ENCODE data around the gene KCNQ4. TPM values are rescaled to one million over a fixed set of nuclear protein-coding genes. Genes with fewer than 3 reads are reported as not detected.

The KCNQ4 gene
- total RNA-seq, 5 donors from 2014 or later (not counting 1 experiment from before 2014, with no cell fraction given), result 0.10 to 0.35 (median 0.26) TPM

DNA sequence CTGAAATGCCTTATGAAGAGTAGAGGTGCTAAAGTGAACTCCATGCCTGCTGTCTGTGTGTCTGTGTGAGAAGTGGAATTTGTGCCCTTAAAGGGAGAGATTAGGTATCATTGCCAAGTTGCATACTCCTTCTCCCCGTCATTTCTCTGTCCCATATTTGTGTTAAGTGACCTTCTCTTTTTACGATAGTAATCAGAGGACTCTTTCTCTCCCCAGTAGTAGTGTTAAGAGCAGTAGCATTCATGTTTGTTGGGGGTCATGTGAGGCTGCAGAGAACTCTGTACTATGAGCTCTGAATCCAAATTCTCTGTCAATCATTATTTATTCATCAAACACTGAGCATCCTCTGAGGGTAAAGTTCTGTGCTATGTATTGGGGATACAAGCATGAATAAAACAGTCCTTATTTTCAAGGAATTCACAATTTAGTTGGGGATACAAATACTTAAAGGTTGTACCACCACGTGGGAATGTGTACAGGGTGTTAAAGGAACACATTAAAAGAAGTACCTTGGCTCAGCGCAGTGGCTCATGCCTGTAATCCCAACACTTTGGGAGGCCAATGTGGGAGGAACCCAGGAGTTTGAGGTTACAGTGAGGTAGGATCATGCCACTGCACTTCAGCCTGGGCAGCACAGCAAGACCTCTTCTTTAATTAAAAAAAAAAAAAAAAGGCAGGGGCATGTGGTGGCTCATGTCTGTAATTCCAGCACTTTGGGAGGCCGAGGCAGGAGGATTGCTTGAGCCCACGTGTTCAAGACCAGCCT, 24.8 kb upstream of the KCNQ4 start:
- H3K27ac Mint-ChIP-seq, result no peak overlapping the region
- Histone ChIP-seq H3K4me1 (ENCODE audit: control insufficient read depth in 1 of 2, extremely low read depth in 1 of 2, insufficient read depth in 2 of 2, low read length in 2 of 2) (peaks cover 9 to 10% of the 10 kb centered on the region in 2 experiments), H3K27ac (ENCODE audit: low read length) (no peak overlapping the region), H3K36me3 (ENCODE audit: control insufficient read depth in 2 of 2, extremely low read depth in 1 of 2, insufficient read depth in 1 of 2, low read length in 1 of 2) (peaks cover 2 to 89% of the 10 kb centered on the region in 2 donors), H3K9me3 (no peaks in the 10 kb centered on the region), H3K4me3 (ENCODE audit: control insufficient read depth in 1 of 2, extremely low read depth in 1 of 2, low read length in 1 of 2) (no peak overlapping the region), H3K27me3 (replicated peaks in 1 of 2; ENCODE audit: control insufficient read depth in 2 of 2, extremely low read depth in 1 of 2, insufficient read depth in 2 of 2, low read length in 1 of 2) (no peaks in the 10 kb centered on the region)
- H3K27me3 Mint-ChIP-seq, result no peaks in the 10 kb centered on the region
- no peak overlapping the region for H3K4me3 Mint-ChIP-seq
- POLR2A ChIA-PET, result no interaction called here
- ATAC-seq (replicated peaks in 1 of 4), result no peak
- H3K9me3 Mint-ChIP-seq, result no peaks in the 10 kb centered on the region
- 100% methylated on average over 3 of the region's 6 CpGs for WGBS (ENCODE audit: insufficient coverage)
- H3K36me3 Mint-ChIP-seq, result peaks cover 54% of the 10 kb centered on the region
- no peak for DNase-seq
- peaks cover 16 to 34% (median 26%) of the 10 kb centered on the region in 3 donors for H3K4me1 Mint-ChIP-seq
- CTCF ChIA-PET, result interaction anchor here in 1 of 2 donors (1.2 kb wide), 1 partner anchor 13 kb away, joined by 3 read pairs; no protein-coding TSS in a partner anchor

DNA sequence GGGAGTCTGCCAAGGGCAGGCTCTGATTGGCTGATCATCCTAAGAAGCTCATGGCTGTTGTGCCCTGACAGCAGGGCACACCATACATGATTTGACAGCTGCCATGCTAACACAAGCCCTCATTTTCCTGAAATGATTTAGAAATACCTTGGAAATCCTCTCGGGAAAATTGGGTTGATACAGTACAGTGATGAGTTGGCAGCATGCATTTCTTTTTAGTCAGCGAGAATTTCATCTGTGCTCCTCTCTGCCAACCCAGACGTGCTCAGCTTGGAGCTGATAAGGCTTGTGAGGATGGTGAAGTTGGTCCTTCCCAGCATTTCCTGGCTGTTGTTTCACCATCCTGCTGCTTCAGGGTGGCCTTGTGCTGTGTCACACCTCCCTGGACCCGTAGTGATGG, 22.6 kb upstream of the KCNQ4 start:
- POLR2A ChIA-PET, result no interaction called here

DNA sequence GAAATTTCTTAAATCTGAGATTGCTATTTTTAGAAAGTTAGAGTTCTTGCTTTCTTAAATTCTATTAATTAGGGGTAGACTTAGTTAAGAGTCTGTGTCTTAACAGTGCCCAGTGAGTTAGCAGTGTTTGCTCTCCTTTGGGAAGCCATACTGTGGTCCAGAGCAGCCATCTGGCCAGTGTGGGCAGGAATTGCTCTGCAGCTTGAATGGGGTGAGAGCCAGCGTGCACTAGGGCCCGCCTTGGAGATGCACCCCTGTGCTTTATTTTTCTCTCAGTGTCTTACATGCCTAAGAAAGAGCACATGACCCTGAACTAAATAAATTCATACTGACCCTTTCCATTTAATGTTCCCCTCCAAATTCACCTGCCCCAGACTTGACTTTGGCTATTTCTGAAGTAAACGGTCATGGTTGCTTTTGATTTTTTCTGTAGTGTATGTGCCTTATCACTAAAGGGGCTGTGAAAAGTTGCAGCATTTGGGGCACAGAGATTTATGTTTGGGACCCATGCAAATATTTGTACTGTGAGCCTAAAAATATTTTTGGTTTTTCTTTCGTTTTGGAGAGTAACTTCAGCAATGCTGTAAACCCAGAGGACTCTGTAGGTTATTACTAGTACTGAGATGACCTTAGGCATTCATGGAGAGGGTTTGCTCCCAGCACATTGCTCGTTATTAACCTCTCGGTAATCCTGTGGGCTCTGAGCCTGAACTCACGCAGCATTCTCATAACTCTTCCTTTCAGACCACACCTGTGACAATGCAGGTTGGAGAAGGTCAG, 21.3 kb upstream of the KCNQ4 start:
- Mint-ChIP-seq H3K9me3 (no peaks in the 10 kb centered on the region), H3K27ac (peak overlapping the region; percentile 61 to 65), H3K27me3 (no peaks in the 10 kb centered on the region), H3K36me3 (peaks cover 52% of the 10 kb centered on the region), H3K4me1 (peaks cover 30 to 48% (median 39%) of the 10 kb centered on the region in 3 donors), H3K4me3 (no peak overlapping the region)
- Histone ChIP-seq H3K27ac (ENCODE audit: low read length) (no peak overlapping the region), H3K36me3 (ENCODE audit: control insufficient read depth in 2 of 2, extremely low read depth in 1 of 2, insufficient read depth in 1 of 2, low read length in 1 of 2) (peaks cover 6 to 86% of the 10 kb centered on the region in 2 donors), H3K27me3 (replicated peaks in 1 of 2; ENCODE audit: control insufficient read depth in 2 of 2, extremely low read depth in 1 of 2, insufficient read depth in 2 of 2, low read length in 1 of 2) (no peaks in the 10 kb centered on the region), H3K4me1 (ENCODE audit: control insufficient read depth in 1 of 2, extremely low read depth in 1 of 2, insufficient read depth in 2 of 2, low read length in 2 of 2) (peaks cover 23% of the 10 kb centered on the region in 2 experiments), H3K4me3 (ENCODE audit: control insufficient read depth in 1 of 2, extremely low read depth in 1 of 2, low read length in 1 of 2) (no peak overlapping the region), H3K9me3 (no peaks in the 10 kb centered on the region)
- ATAC-seq (replicated peaks in 1 of 4) (no peak), DNase-seq (no peak)
- WGBS (ENCODE audit: insufficient coverage), result 90% methylated on average over 4 of the region's 7 CpGs
- POLR2A ChIA-PET, result interaction anchor here in 1 of 2 donors (0.5 to 0.8 kb wide), 3 partner anchors 9 to 230 kb away, joined by 3 to 4 read pairs (median 4); no protein-coding TSS in a partner anchor
- CTCF ChIA-PET, result interaction anchor here (0.9 to 1.3 kb wide), 2 partner anchors 12 to 87 kb away, joined by 3 to 6 read pairs; no protein-coding TSS in a partner anchor

More for the DNA sequence above, 22.6 kb upstream of the KCNQ4 start:
- Mint-ChIP-seq H3K36me3 (peaks cover 48% of the 10 kb centered on the region), H3K9me3 (no peaks in the 10 kb centered on the region), H3K4me1 (peaks cover 30 to 48% (median 39%) of the 10 kb centered on the region in 3 donors), H3K4me3 (no peak overlapping the region), H3K27me3 (no peaks in the 10 kb centered on the region), H3K27ac (no peak overlapping the region)
- Histone ChIP-seq H3K36me3 (ENCODE audit: control insufficient read depth in 2 of 2, extremely low read depth in 1 of 2, insufficient read depth in 1 of 2, low read length in 1 of 2) (peaks cover 6 to 86% of the 10 kb centered on the region in 2 donors), H3K27ac (ENCODE audit: low read length) (no peak overlapping the region), H3K4me1 (ENCODE audit: control insufficient read depth in 1 of 2, extremely low read depth in 1 of 2, insufficient read depth in 2 of 2, low read length in 2 of 2) (peaks cover 23% of the 10 kb centered on the region in 2 experiments), H3K9me3 (no peaks in the 10 kb centered on the region), H3K4me3 (ENCODE audit: control insufficient read depth in 1 of 2, extremely low read depth in 1 of 2, low read length in 1 of 2) (no peak overlapping the region), H3K27me3 (replicated peaks in 1 of 2; ENCODE audit: control insufficient read depth in 2 of 2, extremely low read depth in 1 of 2, insufficient read depth in 2 of 2, low read length in 1 of 2) (no peaks in the 10 kb centered on the region)
- CTCF ChIA-PET, result no interaction called here
- 93% methylated on average over 3 of the region's 4 CpGs for WGBS (ENCODE audit: insufficient coverage)
- no peak for ATAC-seq (replicated peaks in 1 of 4)
- DNase-seq, result no peak

DNA sequence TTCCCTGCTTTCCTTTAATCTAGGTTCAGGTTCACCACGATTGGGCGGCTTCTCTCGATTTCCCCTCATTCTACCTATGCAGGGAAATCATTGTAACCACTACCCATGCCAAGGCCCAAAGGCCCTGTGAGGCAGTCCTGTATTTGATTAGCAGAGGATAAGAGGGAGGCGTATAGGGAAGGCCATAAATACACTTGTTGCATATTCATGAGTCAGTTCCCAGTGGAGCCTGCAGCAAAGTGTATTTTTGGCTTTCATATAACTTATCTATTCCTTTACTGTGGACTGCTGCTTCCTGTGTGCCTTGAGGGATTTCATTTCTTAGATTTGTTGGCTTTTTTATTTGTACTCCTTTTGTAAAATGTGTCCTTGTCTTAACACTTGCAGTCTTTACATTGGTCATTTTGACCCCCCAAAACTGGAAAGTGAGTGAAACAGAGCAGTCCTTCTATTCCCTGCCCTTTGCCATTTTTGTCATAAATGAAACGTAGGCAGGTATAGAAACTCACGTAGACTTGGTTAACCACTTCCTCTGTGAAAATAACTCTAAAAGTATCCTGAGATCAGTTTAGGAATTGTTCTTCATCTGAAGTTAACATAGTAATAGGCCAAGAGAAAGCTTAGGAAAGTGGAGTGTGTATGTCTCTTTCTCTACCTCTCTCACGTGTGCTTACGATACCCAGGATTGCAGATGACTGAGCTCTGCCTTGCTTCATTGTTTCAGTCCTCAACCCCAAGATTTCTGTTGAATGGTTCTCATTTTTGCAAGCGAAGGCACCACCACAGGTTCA, 19.6 kb upstream of the KCNQ4 start:
- H3K4me1 Mint-ChIP-seq, result peaks cover 30 to 48% (median 39%) of the 10 kb centered on the region in 3 donors
- peak overlapping the region; percentile 31 for H3K27ac ChIP-seq (ENCODE audit: low read length)
- CTCF ChIA-PET, result interaction anchor here in 1 of 2 donors (0.6 to 1.5 kb wide), 5 partner anchors 9 to 1959 kb away, joined by 3 to 9 read pairs (median 3); no protein-coding TSS in a partner anchor
- H3K27ac Mint-ChIP-seq, result peak overlapping the region; percentile 83 to 86
- DNase-seq (peak in 1 of 35 experiments; percentile 26), ATAC-seq (replicated peaks in 1 of 4) (peak; percentile 55 to 92 (median 65))
- H3K27me3 Mint-ChIP-seq, result no peaks in the 10 kb centered on the region
- POLR2A ChIA-PET, result interaction anchor here in 1 of 2 donors (1.0 kb wide), 1 partner anchor 31 kb away, joined by 3 read pairs; no protein-coding TSS in a partner anchor
- no peaks in the 10 kb centered on the region for H3K9me3 Mint-ChIP-seq
- no peaks in the 10 kb centered on the region for H3K27me3 ChIP-seq (replicated peaks in 1 of 2; ENCODE audit: control insufficient read depth in 2 of 2, extremely low read depth in 1 of 2, insufficient read depth in 2 of 2, low read length in 1 of 2)
- peak overlapping the region in 1 of 2 donors; percentile 40 for H3K4me3 ChIP-seq (ENCODE audit: control insufficient read depth in 1 of 2, extremely low read depth in 1 of 2, low read length in 1 of 2)
- no peaks in the 10 kb centered on the region for H3K9me3 ChIP-seq
- H3K4me1 ChIP-seq (ENCODE audit: control insufficient read depth in 1 of 2, extremely low read depth in 1 of 2, insufficient read depth in 2 of 2, low read length in 2 of 2), result peaks cover 23% of the 10 kb centered on the region in 2 experiments
- H3K4me3 Mint-ChIP-seq, result peak overlapping the region in 2 of 3 donors; percentile 51 to 65
- peaks cover 6 to 84% of the 10 kb centered on the region in 2 donors for H3K36me3 ChIP-seq (ENCODE audit: control insufficient read depth in 2 of 2, extremely low read depth in 1 of 2, insufficient read depth in 1 of 2, low read length in 1 of 2)
- peaks cover 54% of the 10 kb centered on the region for H3K36me3 Mint-ChIP-seq
- 71% methylated on average over 1 of the region's 9 CpGs for WGBS (ENCODE audit: insufficient coverage)

DNA sequence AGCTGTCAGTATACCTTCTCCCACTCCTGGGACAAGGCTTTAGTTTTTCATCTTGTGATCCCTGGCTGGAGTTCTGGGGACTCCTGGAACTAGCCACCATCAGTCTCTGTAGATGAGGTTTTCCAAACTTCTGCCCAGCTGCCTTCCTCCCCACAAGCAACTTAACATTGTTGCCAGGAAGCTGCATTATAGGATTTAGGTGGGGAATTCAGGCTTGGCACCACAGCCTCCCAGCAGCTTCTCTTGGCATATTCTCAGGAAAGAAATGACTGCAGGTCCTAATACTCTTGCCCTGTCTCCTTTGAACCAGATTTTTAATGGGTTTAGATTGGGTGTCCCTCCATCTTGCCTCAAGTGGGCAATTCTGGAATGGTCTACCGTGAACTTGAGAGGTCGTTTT, 18.6 kb upstream of the KCNQ4 start:
- Histone ChIP-seq H3K4me1 (ENCODE audit: control insufficient read depth in 1 of 2, extremely low read depth in 1 of 2, insufficient read depth in 2 of 2, low read length in 2 of 2) (peaks cover 23% of the 10 kb centered on the region in 2 experiments), H3K27ac (ENCODE audit: low read length) (no peak overlapping the region), H3K36me3 (ENCODE audit: control insufficient read depth in 2 of 2, extremely low read depth in 1 of 2, insufficient read depth in 1 of 2, low read length in 1 of 2) (peaks cover 6 to 84% of the 10 kb centered on the region in 2 donors), H3K9me3 (no peaks in the 10 kb centered on the region), H3K4me3 (ENCODE audit: control insufficient read depth in 1 of 2, extremely low read depth in 1 of 2, low read length in 1 of 2) (no peak overlapping the region), H3K27me3 (replicated peaks in 1 of 2; ENCODE audit: control insufficient read depth in 2 of 2, extremely low read depth in 1 of 2, insufficient read depth in 2 of 2, low read length in 1 of 2) (no peaks in the 10 kb centered on the region)
- no peaks in the 10 kb centered on the region for H3K9me3 Mint-ChIP-seq
- no peaks in the 10 kb centered on the region for H3K27me3 Mint-ChIP-seq
- no peak for DNase-seq
- H3K4me3 Mint-ChIP-seq, result no peak overlapping the region
- ChIA-PET POLR2A (interaction anchor here in 1 of 2 donors (0.6 to 1.0 kb wide), 2 partner anchors 32 to 144 kb away, joined by 3 read pairs; no protein-coding TSS in a partner anchor), CTCF (interaction anchor here in 1 of 2 donors (1.0 to 1.5 kb wide), 2 partner anchors 10 to 88 kb away, joined by 3 to 9 read pairs; no protein-coding TSS in a partner anchor)
- WGBS (ENCODE audit: insufficient coverage), result 100% methylated on average over 1 of the region's 2 CpGs
- no peak overlapping the region for H3K27ac Mint-ChIP-seq
- H3K36me3 Mint-ChIP-seq, result peaks cover 52% of the 10 kb centered on the region
- peaks cover 30 to 42% (median 39%) of the 10 kb centered on the region in 3 donors for H3K4me1 Mint-ChIP-seq
- ATAC-seq (replicated peaks in 1 of 4), result no peak

All from T-cell (primary cell).